GM12875 (cell line): ENCODE data around the gene WDR75.
"Not testable (repeated sequence)": the region's sequence is repeated elsewhere in the genome, so short reads cannot be mapped to it uniquely, and the experiment has no call there.

Experiments
- H3K4me3 ChIP-seq: one replicate; pipeline ENCODE4 v1.5.1; 2011; ENCODE audit warnings: low read depth, low read length, control low read depth
- TF ChIP-seq, protein P1 (sequence below): IDR thresholded peaks from 2 replicates; pipeline ENCODE4 v1.5.1; 2011; ENCODE audit warnings: low read depth, mild to moderate bottlenecking, control low read depth, inconsistent platforms, low read length, moderate library complexity, borderline replicate concordance; ENCODE audit not compliant: insufficient read depth

Gene WDR75

DNA sequence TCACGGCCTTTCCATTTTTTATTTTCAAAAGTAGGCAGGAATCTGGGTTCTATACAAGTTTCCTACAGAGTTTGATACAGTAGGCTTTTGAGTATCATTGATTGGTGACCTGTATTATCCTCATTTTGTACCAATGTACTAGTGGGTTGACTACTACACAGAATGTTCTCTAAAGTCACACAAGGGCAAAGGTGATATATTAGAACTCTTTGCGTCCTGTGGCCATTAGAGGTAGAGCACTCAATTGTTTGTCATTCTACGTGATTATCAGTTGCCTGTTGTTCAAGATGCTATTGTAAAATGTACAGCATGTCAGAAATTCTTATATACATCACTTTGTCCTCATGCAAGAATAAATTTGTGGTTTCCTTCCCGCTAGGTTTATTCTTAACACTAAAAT lies 24.8 kb downstream of the WDR75 start:
- TF ChIP-seq, protein P1, sequence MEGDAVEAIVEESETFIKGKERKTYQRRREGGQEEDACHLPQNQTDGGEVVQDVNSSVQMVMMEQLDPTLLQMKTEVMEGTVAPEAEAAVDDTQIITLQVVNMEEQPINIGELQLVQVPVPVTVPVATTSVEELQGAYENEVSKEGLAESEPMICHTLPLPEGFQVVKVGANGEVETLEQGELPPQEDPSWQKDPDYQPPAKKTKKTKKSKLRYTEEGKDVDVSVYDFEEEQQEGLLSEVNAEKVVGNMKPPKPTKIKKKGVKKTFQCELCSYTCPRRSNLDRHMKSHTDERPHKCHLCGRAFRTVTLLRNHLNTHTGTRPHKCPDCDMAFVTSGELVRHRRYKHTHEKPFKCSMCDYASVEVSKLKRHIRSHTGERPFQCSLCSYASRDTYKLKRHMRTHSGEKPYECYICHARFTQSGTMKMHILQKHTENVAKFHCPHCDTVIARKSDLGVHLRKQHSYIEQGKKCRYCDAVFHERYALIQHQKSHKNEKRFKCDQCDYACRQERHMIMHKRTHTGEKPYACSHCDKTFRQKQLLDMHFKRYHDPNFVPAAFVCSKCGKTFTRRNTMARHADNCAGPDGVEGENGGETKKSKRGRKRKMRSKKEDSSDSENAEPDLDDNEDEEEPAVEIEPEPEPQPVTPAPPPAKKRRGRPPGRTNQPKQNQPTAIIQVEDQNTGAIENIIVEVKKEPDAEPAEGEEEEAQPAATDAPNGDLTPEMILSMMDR: no peak
- no peak overlapping the region for H3K4me3 ChIP-seq

- TF ChIP-seq, protein P1: peak; percentile 52; the same call in 1 of the 2 replicates
- H3K4me3 ChIP-seq: no peak overlapping the region
These were observed 25.4 kb downstream of the WDR75 start for GRCh38 chr2:189466656-189467055.

DNA sequence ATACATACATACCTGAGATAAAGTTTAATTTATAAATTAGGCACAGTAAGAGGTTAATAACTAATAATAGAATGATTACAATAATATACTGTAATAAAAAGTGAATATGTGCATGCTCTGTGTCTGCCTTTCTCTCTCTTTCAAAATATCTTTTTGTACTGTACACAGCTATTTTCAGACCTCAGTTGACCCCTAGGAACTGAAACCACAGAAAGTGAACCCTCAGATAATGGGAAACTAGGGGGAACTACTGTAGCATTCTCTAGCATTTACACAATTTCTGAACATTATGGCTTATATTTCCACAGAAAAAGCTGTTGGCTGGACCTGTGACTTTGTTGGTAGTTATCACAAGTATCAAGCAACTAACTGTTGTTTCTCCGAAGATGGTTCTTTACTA lies 25.9 kb downstream of the WDR75 start:
- H3K4me3 ChIP-seq: no peak overlapping the region
- TF ChIP-seq, protein P1: no peak

DNA sequence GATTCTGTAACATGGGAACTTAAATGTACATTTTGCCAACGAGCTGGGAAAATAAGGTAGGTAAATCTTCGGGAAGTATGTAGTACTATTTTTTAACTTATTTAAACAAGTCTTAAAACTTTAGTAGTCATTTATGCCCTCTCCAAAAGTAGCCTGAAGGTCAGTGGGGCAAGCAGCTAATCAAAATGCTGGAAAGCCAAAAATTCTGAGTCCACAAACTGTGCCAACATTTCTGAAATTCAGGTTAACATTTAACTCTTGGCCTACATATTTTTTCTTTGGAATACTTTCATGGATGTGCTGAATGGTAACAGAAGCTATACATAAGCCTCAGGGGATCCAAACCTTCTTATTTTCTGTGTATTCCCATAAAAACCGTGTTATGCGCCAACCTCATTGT lies 26.3 kb downstream of the WDR75 start:
- no peak overlapping the region for H3K4me3 ChIP-seq
- TF ChIP-seq, protein P1: no peak

GRCh38 chr2:189474526-189474925 lies 33.3 kb downstream of the WDR75 start:
- no peak overlapping the region for H3K4me3 ChIP-seq
- TF ChIP-seq, protein P1: no peak

GRCh38 chr2:189477756-189478155 lies 36.5 kb downstream of the WDR75 start:
- TF ChIP-seq, protein P1: no peak
- no peak overlapping the region for H3K4me3 ChIP-seq

DNA sequence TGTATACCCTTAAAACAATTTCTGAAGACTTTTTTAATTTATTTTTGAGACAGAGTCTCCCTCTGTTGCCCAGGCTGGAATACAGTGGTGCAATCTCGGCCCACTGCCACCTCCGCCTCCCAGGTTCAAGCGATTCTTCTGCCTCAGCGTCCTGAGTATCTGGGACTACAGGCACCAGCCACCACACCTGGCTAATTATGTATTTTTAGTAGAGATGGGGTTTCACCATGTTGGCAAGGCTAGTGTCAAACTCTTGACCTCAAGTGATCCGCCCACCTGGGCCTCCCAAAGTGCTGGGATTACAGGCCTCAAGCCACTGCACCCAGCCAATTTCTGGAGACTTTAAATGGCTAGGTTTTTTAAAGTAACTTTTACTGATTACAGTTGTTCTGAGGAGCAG lies 37.0 kb downstream of the WDR75 start:
- not testable (repeated sequence) for H3K4me3 ChIP-seq

DNA sequence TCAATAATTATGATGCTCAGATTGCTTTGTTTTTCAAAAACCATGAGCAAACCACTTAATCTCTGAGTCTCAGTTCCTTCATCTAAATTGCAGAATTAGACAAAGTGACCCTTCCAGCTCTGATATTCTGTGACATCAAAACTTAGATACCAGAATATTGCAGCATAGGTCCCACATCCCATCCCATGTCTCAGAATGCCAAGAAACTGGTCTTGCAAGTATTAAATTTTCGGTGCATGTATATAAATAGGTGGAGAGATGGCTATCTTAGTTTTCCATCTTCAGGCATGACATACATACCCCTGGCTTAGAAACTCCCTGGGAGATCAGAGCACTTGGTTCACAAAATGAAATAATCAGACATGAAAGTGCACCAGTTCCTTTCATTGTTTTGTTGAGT lies 39.8 kb downstream of the WDR75 start:
- TF ChIP-seq, protein P1: no peak

More for the DNA sequence above, 39.8 kb downstream of the WDR75 start:
- no peak overlapping the region for H3K4me3 ChIP-seq
